ENCODE measurements around the gene TEAD2. TPM values are rescaled to one million over a fixed set of nuclear protein-coding genes. Genes with fewer than 3 reads are reported as not detected.

Gene TEAD2
- total and polyA plus RNA-seq, 9 of the 15 experiments (the other 6 are each of a cell fraction or from before 2014, with no cell fraction given): 1.6 to 27.0 (median 13.9) TPM

DNA sequence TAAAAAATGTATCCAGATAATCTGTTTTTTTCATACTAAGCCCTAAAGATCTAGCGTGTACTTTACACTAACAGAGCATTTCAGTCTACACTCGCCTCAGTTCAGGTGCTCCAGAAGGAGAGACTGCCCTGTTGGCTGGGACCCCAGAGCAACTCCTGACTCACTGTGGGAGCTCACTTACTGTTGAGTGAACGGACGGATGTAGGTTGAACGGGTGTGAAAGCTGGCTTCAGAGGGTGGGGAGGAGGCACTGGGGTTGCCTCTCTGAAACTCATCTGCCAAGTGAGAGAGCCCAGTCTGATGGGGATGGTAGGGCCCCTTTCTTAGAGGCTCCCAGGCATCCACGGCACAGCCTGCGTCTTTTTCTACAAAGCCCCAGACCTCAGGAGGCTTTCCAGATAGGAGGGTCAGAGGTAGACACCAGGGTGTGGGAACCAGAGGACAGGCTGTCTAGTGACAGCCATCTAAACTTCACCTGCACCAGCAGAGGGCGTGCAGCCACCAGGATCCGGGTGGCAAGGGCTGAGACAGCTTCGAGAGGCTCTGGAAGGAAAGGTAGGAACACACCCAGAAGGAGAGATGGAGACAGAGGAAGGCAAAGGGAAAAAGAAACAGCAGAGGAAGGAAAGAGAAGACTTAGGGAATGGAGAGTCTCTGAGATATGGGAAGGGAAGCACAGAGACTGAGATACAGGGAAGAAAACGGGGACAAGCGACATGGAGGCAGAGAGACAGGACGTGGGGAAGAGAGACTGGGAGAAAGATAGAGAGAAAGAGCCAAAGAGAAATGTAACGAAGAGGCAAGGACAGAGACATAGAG lies 29.6 kb upstream of the TEAD2 start (continued):
- TF ChIP-seq, protein P1, sequence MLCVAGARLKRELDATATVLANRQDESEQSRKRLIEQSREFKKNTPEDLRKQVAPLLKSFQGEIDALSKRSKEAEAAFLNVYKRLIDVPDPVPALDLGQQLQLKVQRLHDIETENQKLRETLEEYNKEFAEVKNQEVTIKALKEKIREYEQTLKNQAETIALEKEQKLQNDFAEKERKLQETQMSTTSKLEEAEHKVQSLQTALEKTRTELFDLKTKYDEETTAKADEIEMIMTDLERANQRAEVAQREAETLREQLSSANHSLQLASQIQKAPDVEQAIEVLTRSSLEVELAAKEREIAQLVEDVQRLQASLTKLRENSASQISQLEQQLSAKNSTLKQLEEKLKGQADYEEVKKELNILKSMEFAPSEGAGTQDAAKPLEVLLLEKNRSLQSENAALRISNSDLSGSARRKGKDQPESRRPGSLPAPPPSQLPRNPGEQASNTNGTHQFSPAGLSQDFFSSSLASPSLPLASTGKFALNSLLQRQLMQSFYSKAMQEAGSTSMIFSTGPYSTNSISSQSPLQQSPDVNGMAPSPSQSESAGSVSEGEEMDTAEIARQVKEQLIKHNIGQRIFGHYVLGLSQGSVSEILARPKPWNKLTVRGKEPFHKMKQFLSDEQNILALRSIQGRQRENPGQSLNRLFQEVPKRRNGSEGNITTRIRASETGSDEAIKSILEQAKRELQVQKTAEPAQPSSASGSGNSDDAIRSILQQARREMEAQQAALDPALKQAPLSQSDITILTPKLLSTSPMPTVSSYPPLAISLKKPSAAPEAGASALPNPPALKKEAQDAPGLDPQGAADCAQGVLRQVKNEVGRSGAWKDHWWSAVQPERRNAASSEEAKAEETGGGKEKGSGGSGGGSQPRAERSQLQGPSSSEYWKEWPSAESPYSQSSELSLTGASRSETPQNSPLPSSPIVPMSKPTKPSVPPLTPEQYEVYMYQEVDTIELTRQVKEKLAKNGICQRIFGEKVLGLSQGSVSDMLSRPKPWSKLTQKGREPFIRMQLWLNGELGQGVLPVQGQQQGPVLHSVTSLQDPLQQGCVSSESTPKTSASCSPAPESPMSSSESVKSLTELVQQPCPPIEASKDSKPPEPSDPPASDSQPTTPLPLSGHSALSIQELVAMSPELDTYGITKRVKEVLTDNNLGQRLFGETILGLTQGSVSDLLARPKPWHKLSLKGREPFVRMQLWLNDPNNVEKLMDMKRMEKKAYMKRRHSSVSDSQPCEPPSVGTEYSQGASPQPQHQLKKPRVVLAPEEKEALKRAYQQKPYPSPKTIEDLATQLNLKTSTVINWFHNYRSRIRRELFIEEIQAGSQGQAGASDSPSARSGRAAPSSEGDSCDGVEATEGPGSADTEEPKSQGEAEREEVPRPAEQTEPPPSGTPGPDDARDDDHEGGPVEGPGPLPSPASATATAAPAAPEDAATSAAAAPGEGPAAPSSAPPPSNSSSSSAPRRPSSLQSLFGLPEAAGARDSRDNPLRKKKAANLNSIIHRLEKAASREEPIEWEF (CRISPR knock-in tag; IDR thresholded peaks at IDR 0.05): no peak
- TF ChIP-seq, protein P2, sequence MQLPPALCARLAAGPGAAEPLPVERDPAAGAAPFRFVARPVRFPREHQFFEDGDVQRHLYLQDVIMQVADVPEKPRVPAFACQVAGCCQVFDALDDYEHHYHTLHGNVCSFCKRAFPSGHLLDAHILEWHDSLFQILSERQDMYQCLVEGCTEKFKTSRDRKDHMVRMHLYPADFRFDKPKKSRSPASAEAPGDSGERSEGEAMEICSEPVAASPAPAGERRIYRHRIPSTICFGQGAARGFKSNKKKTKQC (CRISPR knock-in tag; IDR thresholded peaks at IDR 0.05): no peak
- TF ChIP-seq, protein P3, sequence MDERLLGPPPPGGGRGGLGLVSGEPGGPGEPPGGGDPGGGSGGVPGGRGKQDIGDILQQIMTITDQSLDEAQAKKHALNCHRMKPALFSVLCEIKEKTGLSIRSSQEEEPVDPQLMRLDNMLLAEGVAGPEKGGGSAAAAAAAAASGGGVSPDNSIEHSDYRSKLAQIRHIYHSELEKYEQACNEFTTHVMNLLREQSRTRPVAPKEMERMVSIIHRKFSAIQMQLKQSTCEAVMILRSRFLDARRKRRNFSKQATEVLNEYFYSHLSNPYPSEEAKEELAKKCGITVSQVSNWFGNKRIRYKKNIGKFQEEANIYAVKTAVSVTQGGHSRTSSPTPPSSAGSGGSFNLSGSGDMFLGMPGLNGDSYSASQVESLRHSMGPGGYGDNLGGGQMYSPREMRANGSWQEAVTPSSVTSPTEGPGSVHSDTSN (CRISPR knock-in tag; IDR thresholded peaks at IDR 0.05; ENCODE audit: low read depth): no peak
- TF ChIP-seq, protein P3 (tag; conservative IDR thresholded peaks at IDR 0.05; ENCODE audit: low read depth): 0 out of 2 replicates have a peak, but pooled peaks have one; percentile 14
- TF ChIP-seq TEAD4 (IDR thresholded peaks at IDR 0.05; ENCODE audit: low read length) (no peak), TEAD4 (CRISPR knock-in tag; IDR thresholded peaks at IDR 0.05; ENCODE audit: borderline replicate concordance) (no peak), PURB (CRISPR knock-in tag; IDR thresholded peaks at IDR 0.05; ENCODE audit: low read depth) (no peak), FOXK2 (conservative IDR thresholded peaks at IDR 0.05 in 1 of 2, IDR thresholded peaks at IDR 0.05 in 1 of 2; ENCODE audit: low read depth in 2 of 2) (peak; percentile 45 to 55; a peak in 3 of 4 replicates), ZNF324 (CRISPR knock-in tag; IDR thresholded peaks at IDR 0.05) (no peak), ARNT (IDR thresholded peaks at IDR 0.05) (peak; percentile 26 to 83; a peak in 2 of 4 replicates), HNRNPL (IDR thresholded peaks at IDR 0.05; ENCODE audit: low read depth, low read length) (no peak)
- TF ChIP-seq, protein P4, sequence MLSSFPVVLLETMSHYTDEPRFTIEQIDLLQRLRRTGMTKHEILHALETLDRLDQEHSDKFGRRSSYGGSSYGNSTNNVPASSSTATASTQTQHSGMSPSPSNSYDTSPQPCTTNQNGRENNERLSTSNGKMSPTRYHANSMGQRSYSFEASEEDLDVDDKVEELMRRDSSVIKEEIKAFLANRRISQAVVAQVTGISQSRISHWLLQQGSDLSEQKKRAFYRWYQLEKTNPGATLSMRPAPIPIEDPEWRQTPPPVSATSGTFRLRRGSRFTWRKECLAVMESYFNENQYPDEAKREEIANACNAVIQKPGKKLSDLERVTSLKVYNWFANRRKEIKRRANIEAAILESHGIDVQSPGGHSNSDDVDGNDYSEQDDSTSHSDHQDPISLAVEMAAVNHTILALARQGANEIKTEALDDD (IDR thresholded peaks at IDR 0.05): no peak
- TF ChIP-seq, protein P5, sequence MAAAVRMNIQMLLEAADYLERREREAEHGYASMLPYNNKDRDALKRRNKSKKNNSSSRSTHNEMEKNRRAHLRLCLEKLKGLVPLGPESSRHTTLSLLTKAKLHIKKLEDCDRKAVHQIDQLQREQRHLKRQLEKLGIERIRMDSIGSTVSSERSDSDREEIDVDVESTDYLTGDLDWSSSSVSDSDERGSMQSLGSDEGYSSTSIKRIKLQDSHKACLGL (CRISPR knock-in tag; IDR thresholded peaks at IDR 0.05; ENCODE audit: borderline replicate concordance, poor library complexity, severe bottlenecking): no peak
- TF ChIP-seq, protein P6, sequence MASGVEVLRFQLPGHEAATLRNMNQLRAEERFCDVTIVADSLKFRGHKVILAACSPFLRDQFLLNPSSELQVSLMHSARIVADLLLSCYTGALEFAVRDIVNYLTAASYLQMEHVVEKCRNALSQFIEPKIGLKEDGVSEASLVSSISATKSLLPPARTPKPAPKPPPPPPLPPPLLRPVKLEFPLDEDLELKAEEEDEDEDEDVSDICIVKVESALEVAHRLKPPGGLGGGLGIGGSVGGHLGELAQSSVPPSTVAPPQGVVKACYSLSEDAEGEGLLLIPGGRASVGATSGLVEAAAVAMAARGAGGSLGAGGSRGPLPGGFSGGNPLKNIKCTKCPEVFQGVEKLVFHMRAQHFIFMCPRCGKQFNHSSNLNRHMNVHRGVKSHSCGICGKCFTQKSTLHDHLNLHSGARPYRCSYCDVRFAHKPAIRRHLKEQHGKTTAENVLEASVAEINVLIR (CRISPR knock-in tag; IDR thresholded peaks at IDR 0.05): no peak

Data from K562 (cell line).